AG08396 (cell line): ENCODE results near the gene GAS2L1.
A peak's percentile ranks its signal among the peaks of the same experiment; 100 is the strongest.

ENCODE experiments used
- DNase-seq: peaks from one replicate; pipeline ENCODE4 v3.0.0; 2012; ENCODE audit warnings: low spot score, mixed read lengths

The GAS2L1 gene

GRCh38 chr22:29275819-29276565, 30.5 kb upstream of the GAS2L1 start:
- no peak for DNase-seq

- DNase-seq: no peak
Observed at GRCh38 chr22:29277927-29278326, 28.5 kb upstream of the GAS2L1 start.

GRCh38 chr22:29284196-29284595, 22.3 kb upstream of the GAS2L1 start:
- no peak for DNase-seq

- DNase-seq: no peak
Observed at GRCh38 chr22:29288837-29289236, 17.6 kb upstream of the GAS2L1 start.

- DNase-seq: no peak
Observed at GRCh38 chr22:29290061-29290460, 16.4 kb upstream of the GAS2L1 start.

- no peak for DNase-seq
Observed at GRCh38 chr22:29291215-29291614, 15.2 kb upstream of the GAS2L1 start.

- no peak for DNase-seq
Observed at GRCh38 chr22:29292379-29292778, 14.1 kb upstream of the GAS2L1 start.

GRCh38 chr22:29298641-29299040, 7.8 kb upstream of the GAS2L1 start:
- no peak for DNase-seq

GRCh38 chr22:29299136-29299900, 7.1 kb upstream of the GAS2L1 start:
- no peak for DNase-seq

GRCh38 chr22:29300467-29300806, 6.0 kb upstream of the GAS2L1 start:
- DNase-seq: no peak

GRCh38 chr22:29300807-29301601, 5.4 kb upstream of the GAS2L1 start:
- DNase-seq: no peak

GRCh38 chr22:29301716-29302401, 4.6 kb upstream of the GAS2L1 start:
- DNase-seq: no peak

- DNase-seq: no peak
Observed at GRCh38 chr22:29302402-29302680, 4.1 kb upstream of the GAS2L1 start.

GRCh38 chr22:29302681-29303465, 3.6 kb upstream of the GAS2L1 start:
- DNase-seq: no peak

- DNase-seq: no peak
Observed at GRCh38 chr22:29305836-29306174, 645 bp upstream of the GAS2L1 start.

- peak; percentile 91 for DNase-seq
Observed at GRCh38 chr22:29306835-29307595, 565 bp downstream of the GAS2L1 start.

- peak; percentile 36 for DNase-seq
Observed at GRCh38 chr22:29307596-29308147, 1.2 kb downstream of the GAS2L1 start.

GRCh38 chr22:29308148-29308790, 1.8 kb downstream of the GAS2L1 start:
- DNase-seq: no peak

- peak; percentile 70 for DNase-seq
Observed at GRCh38 chr22:29308791-29309262, 2.4 kb downstream of the GAS2L1 start.
